Activated CD8-positive, alpha-beta T cell treated with anti-CD3 and anti-CD28 coated beads for 36 hours (primary cell): Measurements from ENCODE around the gene SPTBN1. TPM values are rescaled to one million over a fixed set of nuclear protein-coding genes. Genes with fewer than 3 reads are reported as not detected.

ENCODE experiments used
- ATAC-seq: fragments of 200-7000 bp; cut with Tn5 transposase; one replicate; pipeline ENCODE4 v1.10.0; 2021; ENCODE audit warnings: mild to moderate bottlenecking, moderate library complexity
- CTCF ChIA-PET: fragments of 350-600 bp; sonication (Branson Sonifier 250); formaldehyde crosslinking; loops from one replicate; lab custom pipeline; 2021; ENCODE audit warnings: antibody characterized with exemption; lab: Charles Lee
- POLR2A ChIA-PET: fragments of 350-600 bp; sonication (Branson Sonifier 250); formaldehyde crosslinking; loops from one replicate; lab custom pipeline; 2021; ENCODE audit warnings: antibody characterized with exemption; lab: Charles Lee
- DNase-seq: peaks from one replicate; pipeline ENCODE4 v3.0.0-alpha.2; 2020
- H3K27ac Mint-ChIP-seq: one replicate; pipeline ENCODE4 v1.8.0; 2021; ENCODE audit warnings: mild to moderate bottlenecking, mixed read lengths
- H3K27me3 Mint-ChIP-seq: one replicate; pipeline ENCODE4 v1.8.0; 2021; ENCODE audit warnings: mixed read lengths
- H3K36me3 Mint-ChIP-seq: one replicate; pipeline ENCODE4 v1.8.0; 2021; ENCODE audit warnings: low read depth, mixed read lengths
- H3K4me1 Mint-ChIP-seq: one replicate; pipeline ENCODE4 v1.8.0; 2021; ENCODE audit warnings: low read depth, mixed read lengths
- H3K4me3 Mint-ChIP-seq: one replicate; pipeline ENCODE4 v1.8.0; 2021; ENCODE audit warnings: mild to moderate bottlenecking, moderate library complexity, mixed read lengths
- H3K9me3 Mint-ChIP-seq: one replicate; pipeline ENCODE4 v1.8.0; 2021; ENCODE audit warnings: mixed read lengths
- intact Hi-C: fragments of 100-400 bp; cut with micrococcal nuclease; formaldehyde crosslinking; loops from one replicate; pipeline ENCODE4 v1.10.0; 2022
- total RNA-seq, 2 experiments: library from RNA; stranded (reverse); gene quantifications; one replicate each; pipeline ENCODE4 v1.2.3, GENCODE V29; 2021
- TF ChIP-seq, protein P1 (sequence below): fragments of 200-600 bp; IDR thresholded peaks from one replicate; pipeline ENCODE4 v1.8.0; 2022; ENCODE audit warnings: antibody characterized with exemption, mild to moderate bottlenecking

Gene SPTBN1
- total RNA-seq, 2 experiments from 2014 or later = 91.8 to 91.9 TPM

GRCh38 chr2:54626131-54626530 is 170.0 kb downstream of the SPTBN1 start:
- intact Hi-C loops = no loop called here

GRCh38 chr2:54626884-54627283 is 170.8 kb downstream of the SPTBN1 start:
- peaks cover 66% of the 10 kb centered on the region for H3K36me3 Mint-ChIP-seq
- POLR2A ChIA-PET = no interaction called here

More at GRCh38 chr2:54626131-54626530, 170.0 kb downstream of the SPTBN1 start:
- DNase-seq (no peak), ATAC-seq (no peak)
- Mint-ChIP-seq H3K36me3 (peaks cover 61% of the 10 kb centered on the region), H3K27ac (peak overlapping the region; percentile 8), H3K4me3 (no peak overlapping the region), H3K27me3 (no peaks in the 10 kb centered on the region), H3K9me3 (no peaks in the 10 kb centered on the region), H3K4me1 (peaks cover 10% of the 10 kb centered on the region)
- ChIA-PET POLR2A (interaction anchor here (1.0 to 2.2 kb wide), 2 partner anchors 19 to 68 kb away, joined by 3 to 7 read pairs; no protein-coding TSS in a partner anchor), CTCF (interaction anchor here (1.1 to 2.3 kb wide), 3 partner anchors 8 to 102 kb away, joined by 5 to 9 read pairs (median 6); no protein-coding TSS in a partner anchor)
- TF ChIP-seq, protein P1, sequence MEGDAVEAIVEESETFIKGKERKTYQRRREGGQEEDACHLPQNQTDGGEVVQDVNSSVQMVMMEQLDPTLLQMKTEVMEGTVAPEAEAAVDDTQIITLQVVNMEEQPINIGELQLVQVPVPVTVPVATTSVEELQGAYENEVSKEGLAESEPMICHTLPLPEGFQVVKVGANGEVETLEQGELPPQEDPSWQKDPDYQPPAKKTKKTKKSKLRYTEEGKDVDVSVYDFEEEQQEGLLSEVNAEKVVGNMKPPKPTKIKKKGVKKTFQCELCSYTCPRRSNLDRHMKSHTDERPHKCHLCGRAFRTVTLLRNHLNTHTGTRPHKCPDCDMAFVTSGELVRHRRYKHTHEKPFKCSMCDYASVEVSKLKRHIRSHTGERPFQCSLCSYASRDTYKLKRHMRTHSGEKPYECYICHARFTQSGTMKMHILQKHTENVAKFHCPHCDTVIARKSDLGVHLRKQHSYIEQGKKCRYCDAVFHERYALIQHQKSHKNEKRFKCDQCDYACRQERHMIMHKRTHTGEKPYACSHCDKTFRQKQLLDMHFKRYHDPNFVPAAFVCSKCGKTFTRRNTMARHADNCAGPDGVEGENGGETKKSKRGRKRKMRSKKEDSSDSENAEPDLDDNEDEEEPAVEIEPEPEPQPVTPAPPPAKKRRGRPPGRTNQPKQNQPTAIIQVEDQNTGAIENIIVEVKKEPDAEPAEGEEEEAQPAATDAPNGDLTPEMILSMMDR = no peak

GRCh38 chr2:54627973-54628372 is 171.8 kb downstream of the SPTBN1 start:
- DNase-seq (no peak), ATAC-seq (no peak)
- Mint-ChIP-seq H3K27me3 (no peaks in the 10 kb centered on the region), H3K4me3 (no peak overlapping the region), H3K4me1 (peaks cover 12% of the 10 kb centered on the region), H3K36me3 (peaks cover 67% of the 10 kb centered on the region), H3K27ac (peak overlapping the region; percentile 3), H3K9me3 (no peaks in the 10 kb centered on the region)
- ChIA-PET CTCF (interaction anchor here (1.0 to 1.1 kb wide), 2 partner anchors 9 to 93 kb away, joined by 3 read pairs; no protein-coding TSS in a partner anchor), POLR2A (no interaction called here)
- intact Hi-C loops = no loop called here
- TF ChIP-seq, protein P1 = no peak

More at GRCh38 chr2:54626884-54627283, 170.8 kb downstream of the SPTBN1 start:
- TF ChIP-seq, protein P1 = no peak
- CTCF ChIA-PET = no interaction called here
- H3K27ac Mint-ChIP-seq = peak overlapping the region; percentile 53
- no peak for DNase-seq
- H3K27me3 Mint-ChIP-seq = no peaks in the 10 kb centered on the region
- intact Hi-C loops = no loop called here
- no peak overlapping the region for H3K4me3 Mint-ChIP-seq
- H3K9me3 Mint-ChIP-seq = no peaks in the 10 kb centered on the region
- H3K4me1 Mint-ChIP-seq = peaks cover 10% of the 10 kb centered on the region
- ATAC-seq = no peak

DNA sequence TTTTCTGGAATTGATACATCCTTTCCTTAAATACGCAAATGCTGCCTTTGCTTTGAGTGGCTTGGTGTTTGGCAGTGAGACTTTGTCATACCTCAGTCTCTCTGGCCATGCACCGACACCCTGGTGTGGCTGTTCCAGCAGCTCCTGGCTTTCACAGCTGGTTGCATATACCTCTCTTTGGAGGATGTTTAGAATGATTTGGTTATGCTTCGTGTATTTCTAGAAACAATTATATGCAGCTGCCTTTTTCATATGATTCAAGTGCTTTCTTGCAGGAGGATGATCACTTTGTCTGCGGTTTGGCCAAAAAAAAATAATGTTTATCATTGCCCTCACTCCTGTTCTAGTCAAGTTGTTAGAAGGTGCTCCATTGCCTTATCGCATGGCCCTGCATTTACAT is 172.3 kb downstream of the SPTBN1 start:
- peaks cover 15% of the 10 kb centered on the region for H3K4me1 Mint-ChIP-seq
- no peaks in the 10 kb centered on the region for H3K27me3 Mint-ChIP-seq
- peak overlapping the region; percentile 71 for H3K27ac Mint-ChIP-seq
- no peak for DNase-seq
- ChIA-PET POLR2A (no interaction called here), CTCF (interaction anchor here (1.0 to 1.1 kb wide), 2 partner anchors 69 to 94 kb away, joined by 3 read pairs; no protein-coding TSS in a partner anchor)
- no peak overlapping the region for H3K4me3 Mint-ChIP-seq
- TF ChIP-seq, protein P1 = no peak
- peaks cover 68% of the 10 kb centered on the region for H3K36me3 Mint-ChIP-seq
- no peak for ATAC-seq
- H3K9me3 Mint-ChIP-seq = no peaks in the 10 kb centered on the region
- intact Hi-C loops = no loop called here

DNA sequence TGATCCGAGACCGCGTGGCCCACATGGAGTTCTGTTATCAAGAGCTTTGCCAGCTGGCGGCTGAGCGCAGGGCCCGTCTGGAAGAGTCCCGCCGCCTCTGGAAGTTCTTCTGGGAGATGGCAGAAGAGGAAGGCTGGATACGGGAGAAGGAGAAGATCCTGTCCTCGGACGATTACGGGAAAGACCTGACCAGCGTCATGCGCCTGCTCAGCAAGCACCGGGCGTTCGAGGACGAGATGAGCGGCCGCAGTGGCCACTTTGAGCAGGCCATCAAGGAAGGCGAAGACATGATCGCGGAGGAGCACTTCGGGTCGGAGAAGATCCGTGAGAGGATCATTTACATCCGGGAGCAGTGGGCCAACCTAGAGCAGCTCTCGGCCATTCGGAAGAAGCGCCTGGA is 172.8 kb downstream of the SPTBN1 start:
- Mint-ChIP-seq H3K9me3 (no peaks in the 10 kb centered on the region), H3K36me3 (peaks cover 65% of the 10 kb centered on the region), H3K4me3 (no peak overlapping the region), H3K27ac (peak overlapping the region; percentile 71), H3K4me1 (peaks cover 15% of the 10 kb centered on the region), H3K27me3 (no peaks in the 10 kb centered on the region)
- TF ChIP-seq, protein P1 = no peak
- ChIA-PET POLR2A (interaction anchor here (0.8 to 1.4 kb wide), 3 partner anchors 89 to 522 kb away, joined by 3 to 4 read pairs (median 3); no protein-coding TSS in a partner anchor), CTCF (interaction anchor here (1.0 to 1.5 kb wide), 3 partner anchors 29 to 106 kb away, joined by 3 to 5 read pairs (median 3); no protein-coding TSS in a partner anchor)
- intact Hi-C loops = no loop called here
- DNase-seq (no peak), ATAC-seq (no peak)
